PC-9 (cell line): ENCODE measurements around the gene MYO18A.

Experiments
- EZH2 ChIP-seq: fragments of 200-600 bp; sonication (generic); IDR thresholded peaks from 2 replicates; pipeline ENCODE4 v1.8.0; 2017; ENCODE audit warnings: antibody characterized with exemption, low read depth
- TF ChIP-seq, protein P1 (sequence below): fragments of 200-600 bp; sonication (generic); conservative IDR thresholded peaks from 2 replicates; pipeline ENCODE4 v1.6.1; 2017; ENCODE audit warnings: mixed run types, antibody characterized with exemption, mild to moderate bottlenecking, moderate library complexity

DNA sequence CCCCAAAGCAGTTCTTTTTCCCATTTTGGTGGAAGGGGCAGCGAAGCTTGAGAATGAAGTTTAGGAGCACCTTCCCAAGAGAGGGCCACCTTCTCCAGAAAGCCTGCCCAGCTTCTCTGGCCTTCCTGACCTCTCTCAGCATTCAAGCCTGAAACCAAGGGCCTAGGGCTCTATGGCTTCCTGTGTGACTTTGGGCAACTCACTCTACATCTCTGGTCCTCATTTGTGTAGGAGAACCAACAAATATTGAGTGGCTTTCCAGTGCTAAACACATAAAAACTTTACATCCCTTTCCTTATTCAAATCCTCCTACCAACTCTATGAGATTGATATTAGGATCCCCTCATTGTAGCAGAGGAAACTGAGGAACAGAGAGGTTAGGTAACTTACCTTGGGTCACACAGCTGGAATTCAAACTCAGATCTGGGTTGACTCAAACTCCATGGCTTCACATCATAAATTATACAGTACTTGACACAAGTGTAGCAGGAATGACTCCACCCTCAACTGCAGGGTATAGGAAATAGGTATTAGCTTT is 32.0 kb upstream of the MYO18A start:
- TF ChIP-seq, protein P1, sequence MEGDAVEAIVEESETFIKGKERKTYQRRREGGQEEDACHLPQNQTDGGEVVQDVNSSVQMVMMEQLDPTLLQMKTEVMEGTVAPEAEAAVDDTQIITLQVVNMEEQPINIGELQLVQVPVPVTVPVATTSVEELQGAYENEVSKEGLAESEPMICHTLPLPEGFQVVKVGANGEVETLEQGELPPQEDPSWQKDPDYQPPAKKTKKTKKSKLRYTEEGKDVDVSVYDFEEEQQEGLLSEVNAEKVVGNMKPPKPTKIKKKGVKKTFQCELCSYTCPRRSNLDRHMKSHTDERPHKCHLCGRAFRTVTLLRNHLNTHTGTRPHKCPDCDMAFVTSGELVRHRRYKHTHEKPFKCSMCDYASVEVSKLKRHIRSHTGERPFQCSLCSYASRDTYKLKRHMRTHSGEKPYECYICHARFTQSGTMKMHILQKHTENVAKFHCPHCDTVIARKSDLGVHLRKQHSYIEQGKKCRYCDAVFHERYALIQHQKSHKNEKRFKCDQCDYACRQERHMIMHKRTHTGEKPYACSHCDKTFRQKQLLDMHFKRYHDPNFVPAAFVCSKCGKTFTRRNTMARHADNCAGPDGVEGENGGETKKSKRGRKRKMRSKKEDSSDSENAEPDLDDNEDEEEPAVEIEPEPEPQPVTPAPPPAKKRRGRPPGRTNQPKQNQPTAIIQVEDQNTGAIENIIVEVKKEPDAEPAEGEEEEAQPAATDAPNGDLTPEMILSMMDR: no peak
- no peak for TF ChIP-seq EZH2
